IMR-90 (cell line): ENCODE results near the gene TTC39B. TPM values are rescaled to one million over a fixed set of nuclear protein-coding genes. Genes with fewer than 3 reads are reported as not detected.

ENCODE experiments used
- ATAC-seq: fragments of 200-7000 bp; cut with Tn5 transposase; 2 replicates; pipeline ENCODE4 v1.9.1; 2020; ENCODE audit warnings: low read depth, mild to moderate bottlenecking, moderate library complexity
- BruUV-seq: library from RNA; stranded (reverse); fragments of 400-500 nt; replicated peaks from 2 replicates; lab custom pipeline; 2021; lab: Mats Ljungman, UMichigan
- CTCF ChIA-PET: fragments of 300-600 bp; formaldehyde crosslinking; extraction: SDS; loops from one replicate; lab custom pipeline; 2021; ENCODE audit warnings: antibody characterized with exemption; lab: Yijun Ruan, JAX
- POLR2A ChIA-PET: fragments of 300-600 bp; sonication (Branson Sonifier 250); formaldehyde crosslinking; loops from one replicate; lab custom pipeline; 2022; ENCODE audit warnings: antibody characterized with exemption; ENCODE audit not compliant: unreplicated experiment; lab: Charles Lee
- DNase-seq: peaks from one replicate; pipeline ENCODE4 v3.0.0; 2013
- H2AFZ ChIP-seq: replicated peaks from 2 replicates; pipeline ENCODE3; 2013; ENCODE audit warnings: low read length, mild to moderate bottlenecking; ENCODE audit not compliant: poor library complexity
- H2AK5ac ChIP-seq: 2 replicates; pipeline ENCODE4 v1.6.1; 2013; ENCODE audit warnings: low read depth, low read length, inconsistent platforms
- H2AK9ac ChIP-seq: replicated peaks from 2 replicates; pipeline ENCODE3; 2013; ENCODE audit warnings: mild to moderate bottlenecking, low read depth, low read length, moderate library complexity; ENCODE audit not compliant: poor library complexity
- H2BK120ac ChIP-seq: 2 replicates; pipeline ENCODE4 v1.6.1; 2013; ENCODE audit warnings: low read depth, low read length, inconsistent platforms
- H2BK15ac ChIP-seq: 3 replicates; pipeline ENCODE4 v1.6.1; 2013; ENCODE audit warnings: low read depth, low read length, inconsistent platforms
- H2BK20ac ChIP-seq: 2 replicates; pipeline ENCODE4 v1.6.1; 2013; ENCODE audit warnings: low read depth, mild to moderate bottlenecking, inconsistent platforms, low read length, moderate library complexity
- H2BK5ac ChIP-seq: 2 replicates; pipeline ENCODE4 v1.6.1; 2013; ENCODE audit warnings: mild to moderate bottlenecking, low read depth, low read length, inconsistent platforms; ENCODE audit not compliant: poor library complexity, severe bottlenecking
- H3K14ac ChIP-seq: replicated peaks from 2 replicates; pipeline ENCODE4 v1.6.1; 2013; ENCODE audit warnings: low read depth, low read length, inconsistent platforms
- H3K18ac ChIP-seq: 2 replicates; pipeline ENCODE4 v1.6.1; 2013; ENCODE audit warnings: low read depth, low read length, control low read depth
- H3K23ac ChIP-seq: 2 replicates; pipeline ENCODE4 v1.6.1; 2013; ENCODE audit warnings: low read depth, low read length, inconsistent platforms
- H3K27ac ChIP-seq: 2 replicates; pipeline ENCODE4 v1.5.1; 2013; ENCODE audit warnings: mild to moderate bottlenecking, control low read depth, low read length; ENCODE audit not compliant: insufficient read depth
- H3K27me3 ChIP-seq: 2 replicates; pipeline ENCODE4 v1.6.1; 2013; ENCODE audit warnings: low read length; ENCODE audit not compliant: control insufficient read depth, insufficient read depth
- H3K36me3 ChIP-seq: 2 replicates; pipeline ENCODE4 v1.6.1; 2013; ENCODE audit warnings: low read length, mixed read lengths; ENCODE audit not compliant: control insufficient read depth, insufficient read depth
- H3K4ac ChIP-seq: 2 replicates; pipeline ENCODE4 v1.6.1; 2013; ENCODE audit warnings: low read depth, low read length, inconsistent platforms
- H3K4me1 ChIP-seq: 2 replicates; pipeline ENCODE4 v1.6.1; 2013; ENCODE audit warnings: low read length, mixed read lengths; ENCODE audit not compliant: control insufficient read depth, insufficient read depth
- H3K4me2 ChIP-seq: 2 replicates; pipeline ENCODE4 v1.6.1; 2013; ENCODE audit warnings: low read depth, mild to moderate bottlenecking, control low read depth, low read length, moderate library complexity
- H3K4me3 ChIP-seq: 2 replicates; pipeline ENCODE4 v1.5.1; 2013; ENCODE audit warnings: low read depth, mild to moderate bottlenecking, control low read depth, low read length, moderate library complexity; ENCODE audit not compliant: insufficient read depth
- H3K56ac ChIP-seq: 2 replicates; pipeline ENCODE4 v1.6.1; 2013; ENCODE audit warnings: low read length, inconsistent platforms; ENCODE audit not compliant: insufficient read depth; ENCODE audit errors: extremely low read depth
- H3K79me1 ChIP-seq, 2 experiments: 2 replicates each; pipeline ENCODE4 v1.6.1; 2013; ENCODE audit warnings: low read length in 2 of 2, inconsistent platforms in 1 of 2, low read depth in 1 of 2
- H3K9ac ChIP-seq: 2 replicates; pipeline ENCODE4 v1.6.1; 2013; ENCODE audit warnings: low read depth, low read length, control low read depth
- H3K9me1 ChIP-seq: 2 replicates; pipeline ENCODE4 v1.6.1; 2013; ENCODE audit warnings: low read length, inconsistent platforms; ENCODE audit not compliant: insufficient read depth
- H3K9me3 ChIP-seq: 2 replicates; pipeline ENCODE4 v1.6.1; 2013; ENCODE audit warnings: low read length; ENCODE audit not compliant: control insufficient read depth, insufficient read depth
- H4K20me1 ChIP-seq: 2 replicates; pipeline ENCODE4 v1.6.1; 2013; ENCODE audit warnings: low read length, inconsistent platforms; ENCODE audit not compliant: insufficient read depth
- H4K5ac ChIP-seq: 2 replicates; pipeline ENCODE4 v1.6.1; 2013; ENCODE audit warnings: mild to moderate bottlenecking, low read depth, low read length, control low read depth
- H4K8ac ChIP-seq, 2 experiments: 2 replicates each; pipeline ENCODE4 v1.6.1; 2013; ENCODE audit warnings: low read depth in 2 of 2, low read length in 2 of 2, control low read depth in 1 of 2, inconsistent platforms in 1 of 2
- H4K91ac ChIP-seq: 2 replicates; pipeline ENCODE4 v1.6.1; 2013; ENCODE audit warnings: low read depth, low read length, inconsistent platforms; ENCODE audit not compliant: insufficient read depth
- BHLHE40 ChIP-seq: fragments of 150-350 bp; IDR thresholded peaks from 2 replicates; pipeline ENCODE4 v1.6.1; 2016; ENCODE audit warnings: mild to moderate bottlenecking, low read depth, low read length
- CHD1 ChIP-seq: IDR thresholded peaks from 2 replicates; pipeline ENCODE4 v1.6.1; 2012; ENCODE audit warnings: low read depth, low read length, improper control_type of control experiment
- FOS ChIP-seq: fragments of 150-350 bp; IDR thresholded peaks from 2 replicates; pipeline ENCODE4 v1.6.1; 2016; ENCODE audit warnings: low read depth, low read length
- MAFK ChIP-seq: IDR thresholded peaks from 2 replicates; pipeline ENCODE4 v1.6.1; 2012; ENCODE audit warnings: low read depth, low read length, improper control_type of control experiment
- MAZ ChIP-seq: IDR thresholded peaks from 2 replicates; pipeline ENCODE4 v1.6.1; 2012; ENCODE audit warnings: low read depth, mild to moderate bottlenecking, low read length, improper control_type of control experiment, moderate library complexity, borderline replicate concordance
- MXI1 ChIP-seq: IDR thresholded peaks from 2 replicates; pipeline ENCODE4 v1.6.1; 2012; ENCODE audit warnings: low read depth, mild to moderate bottlenecking, low read length, moderate library complexity, borderline replicate concordance
- POLR2A ChIP-seq: IDR thresholded peaks from 2 replicates; pipeline ENCODE4 v1.6.1; 2012; ENCODE audit warnings: mild to moderate bottlenecking, low read depth, low read length
- RCOR1 ChIP-seq: IDR thresholded peaks from 2 replicates; pipeline ENCODE4 v1.6.1; 2012; ENCODE audit warnings: mild to moderate bottlenecking, low read length, improper control_type of control experiment; ENCODE audit not compliant: insufficient replicate concordance
- RFX5 ChIP-seq: IDR thresholded peaks from 2 replicates; pipeline ENCODE4 v1.8.0; 2012; ENCODE audit warnings: low read depth, mild to moderate bottlenecking, low read length, moderate library complexity
- SMC3 ChIP-seq: fragments of 150-350 bp; IDR thresholded peaks from 2 replicates; pipeline ENCODE4 v1.6.1; 2016; ENCODE audit warnings: low read depth, mild to moderate bottlenecking, antibody characterized with exemption, low read length, moderate library complexity
- WGBS, 2 experiments: methylation state at CpG; one replicate each; pipeline versions ENCODE4 v1.1.5 to v1.1.7; 2013; ENCODE audit warnings: missing lambda C conversion rate in 2 of 2; ENCODE audit not compliant: insufficient read length in 1 of 2; ENCODE audit errors: extremely low coverage in 2 of 2; 5-methylcytosine and 5-hydroxymethylcytosine counted together
- dilution Hi-C: fragments of 300-500 bp; cut with HindIII; formaldehyde crosslinking; loops from one replicate; pipeline ENCODE4 v1.14.3; 2018; ENCODE audit warnings: low sequenced_read_pairs; ENCODE audit not compliant: unreplicated experiment
- in situ Hi-C: fragments of 300-500 bp; cut with MboI; formaldehyde crosslinking; loops from 3 replicates; pipeline ENCODE4 v1.14.3; 2019; ENCODE audit warnings: low sequenced_read_pairs, inconsistent platforms, mixed read lengths
- intact Hi-C: fragments of 100-400 bp; cut with micrococcal nuclease; formaldehyde crosslinking; loops from 2 replicates; pipeline ENCODE4 v1.10.0; 2022
- polyA plus RNA-seq, 3 experiments: library from polyadenylated mRNA; depleted of rRNA; stranded (reverse); fragments of >200 nt; gene quantifications; 2 replicates each; pipeline ENCODE4 v1.2.3, GENCODE V29; 2012; ENCODE audit warnings: low replicate concordance in 1 of 3
- total RNA-seq: library from RNA; depleted of rRNA; stranded (reverse); fragments of >200 nt; gene quantifications from 2 replicates; pipeline ENCODE4 v1.2.3, GENCODE V29; 2012
- TF ChIP-seq, protein P1 (sequence below): fragments of 150-350 bp; IDR thresholded peaks from 2 replicates; pipeline ENCODE4 v1.6.1; 2017; ENCODE audit warnings: mild to moderate bottlenecking, antibody characterized with exemption, low read length, low read depth

TTC39B gene
- total and polyA plus RNA-seq, 2 of the 4 experiments (the other 2 are of a cell fraction): 2.5 to 12.2 TPM

DNA sequence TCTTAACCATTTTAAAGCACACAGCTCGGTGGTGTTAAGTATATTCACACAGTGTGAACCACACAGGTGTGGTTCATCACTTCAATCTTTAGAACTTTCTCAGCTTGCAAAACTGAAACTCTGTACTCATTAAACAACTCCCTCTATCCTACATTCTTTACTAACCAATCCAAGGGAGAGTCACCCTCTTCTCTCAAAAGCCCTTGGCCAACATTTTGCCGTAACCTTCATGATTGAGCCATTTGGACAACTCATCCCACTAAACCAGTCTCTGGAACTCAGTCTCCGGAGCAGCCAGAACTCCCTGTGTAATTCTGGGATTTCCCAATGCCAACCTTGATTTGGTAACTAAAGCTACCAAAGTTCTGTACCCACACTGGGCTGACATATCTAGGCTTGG, 84.7 kb downstream of the TTC39B start:
- BruUV-seq: no TSS peak
- Histone ChIP-seq H4K91ac (no peak overlapping the region), H2AFZ (no peak overlapping the region), H3K18ac (no peak overlapping the region), H3K4me3 (no peak overlapping the region), H3K23ac (no peak overlapping the region), H3K79me1 (peaks cover 3 to 13% of the 10 kb centered on the region in 2 experiments; a peak in 3 of 4 replicates), H3K9me1 (peaks cover 15% of the 10 kb centered on the region), H3K14ac (no peak overlapping the region), H4K5ac (no peak overlapping the region), H2BK120ac (no peak overlapping the region), H3K56ac (no peak overlapping the region), H3K4me2 (no peak overlapping the region), H2AK5ac (no peak overlapping the region), H3K27me3 (no peaks in the 10 kb centered on the region), H4K8ac (no peak overlapping the region), H3K4ac (no peak overlapping the region), H2BK15ac (no peak overlapping the region), H3K36me3 (peaks cover 7% of the 10 kb centered on the region; the same call in 1 of the 2 replicates), H2AK9ac (no peak overlapping the region), H4K20me1 (no peaks in the 10 kb centered on the region; the same call in 1 of the 2 replicates), H3K9me3 (no peaks in the 10 kb centered on the region), H2BK20ac (no peak overlapping the region), H3K4me1 (peaks cover 9% of the 10 kb centered on the region), H2BK5ac (no peak overlapping the region), H3K27ac (no peak overlapping the region), H3K9ac (no peak overlapping the region)
- ATAC-seq (no peak), DNase-seq (no peak)
- TF ChIP-seq RCOR1 (no peak), CHD1 (no peak), SMC3 (no peak), BHLHE40 (no peak), POLR2A (no peak), MXI1 (no peak), FOS (no peak), MAZ (no peak), RFX5 (no peak), MAFK (no peak)
- TF ChIP-seq, protein P1, sequence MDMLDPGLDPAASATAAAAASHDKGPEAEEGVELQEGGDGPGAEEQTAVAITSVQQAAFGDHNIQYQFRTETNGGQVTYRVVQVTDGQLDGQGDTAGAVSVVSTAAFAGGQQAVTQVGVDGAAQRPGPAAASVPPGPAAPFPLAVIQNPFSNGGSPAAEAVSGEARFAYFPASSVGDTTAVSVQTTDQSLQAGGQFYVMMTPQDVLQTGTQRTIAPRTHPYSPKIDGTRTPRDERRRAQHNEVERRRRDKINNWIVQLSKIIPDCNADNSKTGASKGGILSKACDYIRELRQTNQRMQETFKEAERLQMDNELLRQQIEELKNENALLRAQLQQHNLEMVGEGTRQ: no peak
- CTCF ChIA-PET: no interaction called here
- dilution Hi-C loops (no loop called here), intact Hi-C loops (loop anchor here (2.0 kb wide), 1 partner anchor 14 kb away; no protein-coding TSS in a partner anchor), in situ Hi-C loops (loop anchor here (25.0 kb wide), 1 partner anchor 390 kb away; no protein-coding TSS in a partner anchor)
- WGBS, 2 experiments: 100% methylated on average over 1 of the region's 3 CpGs; no CpG with 5 or more reads in 1 of the 2 experiments
- POLR2A ChIA-PET: no interaction called here
